Liver (tissue), 9 donors: Measurements from ENCODE around the gene TEP1. TPM values are rescaled to one million over a fixed set of nuclear protein-coding genes. Genes with fewer than 3 reads are reported as not detected.

Source experiments
- DNase-seq: peaks from one replicate; pipeline ENCODE4 v3.0.0-alpha.2; 2017; ENCODE audit warnings: low spot score
- H3K27ac ChIP-seq, 2 donors: one replicate each; pipeline ENCODE4 v1.7.0; 2013; ENCODE audit warnings: inconsistent platforms in 2 of 2, low read length in 2 of 2, control low read depth in 1 of 2, low read depth in 1 of 2, mild to moderate bottlenecking in 1 of 2
- H3K27me3 ChIP-seq, 4 donors: one replicate each; pipeline versions ENCODE4 v1.6.1 to v1.7.0; 2013; ENCODE audit warnings: low read length in 3 of 4, inconsistent platforms in 1 of 4, mild to moderate bottlenecking in 1 of 4, moderate library complexity in 1 of 4; ENCODE audit not compliant: control insufficient read depth in 4 of 4, insufficient read depth in 4 of 4
- H3K36me3 ChIP-seq, 4 donors: one replicate each; pipeline versions ENCODE4 v1.6.1 to v1.7.0; 2013; ENCODE audit warnings: low read length in 3 of 4, mild to moderate bottlenecking in 3 of 4, low read depth in 1 of 4, moderate library complexity in 1 of 4; ENCODE audit not compliant: control insufficient read depth in 4 of 4, insufficient read depth in 3 of 4
- H3K4me1 ChIP-seq, 4 donors: one replicate each; pipeline versions ENCODE4 v1.6.1 to v1.7.0; 2013; ENCODE audit warnings: low read length in 3 of 4, mild to moderate bottlenecking in 3 of 4, moderate library complexity in 1 of 4; ENCODE audit not compliant: control insufficient read depth in 4 of 4, insufficient read depth in 4 of 4
- H3K4me3 ChIP-seq, 3 donors: one replicate each; pipeline versions ENCODE4 v1.6.1 to v1.7.0; 2013; ENCODE audit warnings: low read length in 3 of 3, control low read depth in 1 of 3, low read depth in 1 of 3, mild to moderate bottlenecking in 1 of 3
- H3K9ac ChIP-seq, 2 donors: one replicate each; pipeline ENCODE4 v1.7.0; 2013; ENCODE audit warnings: low read length in 2 of 2, mild to moderate bottlenecking in 2 of 2, moderate library complexity in 2 of 2, control low read depth in 1 of 2, low read depth in 1 of 2
- H3K9me3 ChIP-seq, 4 donors: one replicate each; pipeline versions ENCODE4 v1.6.1 to v1.7.0; 2013; ENCODE audit warnings: low read length in 3 of 4; ENCODE audit not compliant: control insufficient read depth in 4 of 4
- ATF3 ChIP-seq: IDR thresholded peaks from 2 replicates; pipeline ENCODE4 v1.6.1; 2016; ENCODE audit warnings: antibody characterized with exemption
- EGR1 ChIP-seq, 2 donors: IDR thresholded peaks; 2 replicates each; pipeline ENCODE4 v1.6.1; 2016 to 2018; ENCODE audit warnings: antibody characterized with exemption in 2 of 2, low read depth in 2 of 2
- GABPA ChIP-seq, 2 donors: IDR thresholded peaks in 1 of 2; conservative IDR thresholded peaks in 1 of 2; 2 replicates each; pipeline ENCODE4 v1.6.1; 2016; ENCODE audit warnings: antibody characterized with exemption in 2 of 2, mild to moderate bottlenecking in 1 of 2, moderate library complexity in 1 of 2
- HNF4A ChIP-seq, 2 donors: conservative IDR thresholded peaks; 2 replicates each; pipeline ENCODE4 v1.6.1; 2016; ENCODE audit warnings: antibody characterized with exemption in 2 of 2, mild to moderate bottlenecking in 2 of 2
- HNF4G ChIP-seq: IDR thresholded peaks from 2 replicates; pipeline ENCODE4 v1.6.1; 2016; ENCODE audit warnings: antibody characterized with exemption
- JUND ChIP-seq, 2 donors: IDR thresholded peaks; 2 replicates each; pipeline ENCODE4 v1.6.1; 2016; ENCODE audit warnings: antibody characterized with exemption in 2 of 2
- MAX ChIP-seq: IDR thresholded peaks from 2 replicates; pipeline ENCODE4 v1.6.1; 2016; ENCODE audit warnings: antibody characterized with exemption
- NR2F2 ChIP-seq: IDR thresholded peaks from 2 replicates; pipeline ENCODE4 v1.6.1; 2016; ENCODE audit warnings: antibody characterized with exemption
- RAD21 ChIP-seq, 2 donors: IDR thresholded peaks; 2 replicates each; pipeline ENCODE4 v1.6.1; 2016; ENCODE audit warnings: antibody characterized with exemption in 2 of 2, mild to moderate bottlenecking in 2 of 2
- RXRA ChIP-seq, 2 donors: IDR thresholded peaks; 2 replicates each; pipeline ENCODE4 v1.6.1; 2017 to 2018; ENCODE audit warnings: antibody characterized with exemption in 2 of 2, mild to moderate bottlenecking in 1 of 2
- SP1 ChIP-seq: IDR thresholded peaks from 2 replicates; pipeline ENCODE4 v1.6.1; 2018; ENCODE audit warnings: antibody characterized with exemption, mild to moderate bottlenecking
- TAF1 ChIP-seq: conservative IDR thresholded peaks from 2 replicates; pipeline ENCODE4 v1.6.1; 2016; ENCODE audit warnings: antibody characterized with exemption, mild to moderate bottlenecking
- YY1 ChIP-seq: IDR thresholded peaks from 2 replicates; pipeline ENCODE4 v1.6.1; 2016; ENCODE audit warnings: antibody characterized with exemption, mild to moderate bottlenecking
- WGBS: extraction: QIAGEN DNeasy Blood & Tissue Kit; methylation state at CpG from one replicate; pipeline ENCODE4 v1.1.7; 2013; 5-methylcytosine and 5-hydroxymethylcytosine counted together
- polyA plus RNA-seq, 2 donors: library from polyadenylated mRNA; stranded (reverse) in 1 of 2; unstranded in 1 of 2; fragments of 200-250 nt in 1 of 2; fragments of >200 nt in 1 of 2; fragmentation: Nextera tagmentation in 1 of 2; extraction: Ambion mirVana in 1 of 2; gene quantifications; one replicate each; pipeline versions ENCODE4 v1.2.1 to v1.2.3, GENCODE V29; 2013 to 2015
- total RNA-seq, 2 donors: library from RNA; depleted of rRNA; stranded (reverse); fragments of >200 nt; gene quantifications; one replicate each; pipeline ENCODE4 v1.2.3, GENCODE V29; 2014
- TF ChIP-seq, protein P1 (sequence below): IDR thresholded peaks from 2 replicates; pipeline ENCODE4 v1.6.1; 2016; ENCODE audit warnings: antibody characterized with exemption, mild to moderate bottlenecking
- TF ChIP-seq, protein P2 (sequence below): fragments of 150-350 bp; IDR thresholded peaks from 2 replicates; pipeline ENCODE4 v1.5.1; 2017; ENCODE audit warnings: improper control_type of control experiment, low read depth, low read length; ENCODE audit not compliant: missing input control
- TF ChIP-seq, protein P3 (sequence below): IDR thresholded peaks from 2 replicates; pipeline ENCODE4 v1.6.1; 2016; ENCODE audit warnings: antibody characterized with exemption
- donor health status: healthy.
- donor health status: healthy.
- donor health status: healthy.
- donor health status: healthy.
- donor health status: healthy.

Gene TEP1
- total and polyA plus RNA-seq, 4 donors: 3.9 to 20.7 (median 7.6) TPM

DNA sequence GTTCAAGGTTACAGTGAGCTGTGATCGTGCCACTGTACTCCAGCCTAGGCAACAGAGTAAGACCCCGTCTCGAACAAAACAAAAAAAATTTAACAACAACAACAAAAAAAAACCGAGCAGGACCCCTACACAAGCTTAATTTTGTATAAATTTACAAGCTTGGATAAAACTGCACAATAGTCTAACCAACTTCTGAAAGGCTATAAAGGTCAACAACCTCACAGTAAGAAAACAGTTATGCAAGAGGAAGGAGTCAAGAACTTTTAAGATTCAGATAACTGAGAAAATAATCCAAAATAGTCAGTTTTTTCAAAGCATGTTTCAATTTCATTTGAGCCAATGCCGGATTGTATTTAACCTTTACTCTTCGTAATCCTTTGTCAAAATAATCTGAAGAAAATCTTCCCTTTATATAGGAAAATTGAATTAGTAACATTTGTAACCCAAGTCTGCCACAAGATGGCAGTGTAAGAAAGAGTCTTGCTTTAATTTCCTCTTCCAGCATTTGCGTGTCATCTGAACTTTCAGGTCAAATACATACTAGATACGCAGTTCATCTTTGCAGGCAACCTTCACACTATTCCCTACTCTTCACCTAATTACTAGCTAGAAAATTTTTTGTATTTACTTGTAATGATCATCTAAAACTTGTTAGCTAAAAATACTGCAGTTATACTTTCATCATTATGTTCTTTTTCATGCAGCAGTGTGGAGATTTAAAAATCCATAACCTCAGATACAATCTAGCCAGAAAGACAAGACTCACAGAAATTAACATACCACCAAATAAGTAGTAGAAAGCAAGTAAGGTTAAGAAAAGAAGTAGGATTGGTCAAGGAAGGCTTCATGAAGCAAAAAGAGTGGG, 86.1 kb downstream of the TEP1 start:
- Histone ChIP-seq H3K9ac (no peak overlapping the region), H3K4me3 (no peak overlapping the region), H3K9me3 (no peaks in the 10 kb centered on the region), H3K27me3 (no peaks in the 10 kb centered on the region), H3K27ac (no peak overlapping the region), H3K36me3 (peaks cover 5 to 32% (median 24%) of the 10 kb centered on the region in 4 donors), H3K4me1 (peaks cover 7 to 46% (median 44%) of the 10 kb centered on the region in 4 donors)
- no peak for DNase-seq
- no peak for TF ChIP-seq TAF1
- TF ChIP-seq, protein P1, sequence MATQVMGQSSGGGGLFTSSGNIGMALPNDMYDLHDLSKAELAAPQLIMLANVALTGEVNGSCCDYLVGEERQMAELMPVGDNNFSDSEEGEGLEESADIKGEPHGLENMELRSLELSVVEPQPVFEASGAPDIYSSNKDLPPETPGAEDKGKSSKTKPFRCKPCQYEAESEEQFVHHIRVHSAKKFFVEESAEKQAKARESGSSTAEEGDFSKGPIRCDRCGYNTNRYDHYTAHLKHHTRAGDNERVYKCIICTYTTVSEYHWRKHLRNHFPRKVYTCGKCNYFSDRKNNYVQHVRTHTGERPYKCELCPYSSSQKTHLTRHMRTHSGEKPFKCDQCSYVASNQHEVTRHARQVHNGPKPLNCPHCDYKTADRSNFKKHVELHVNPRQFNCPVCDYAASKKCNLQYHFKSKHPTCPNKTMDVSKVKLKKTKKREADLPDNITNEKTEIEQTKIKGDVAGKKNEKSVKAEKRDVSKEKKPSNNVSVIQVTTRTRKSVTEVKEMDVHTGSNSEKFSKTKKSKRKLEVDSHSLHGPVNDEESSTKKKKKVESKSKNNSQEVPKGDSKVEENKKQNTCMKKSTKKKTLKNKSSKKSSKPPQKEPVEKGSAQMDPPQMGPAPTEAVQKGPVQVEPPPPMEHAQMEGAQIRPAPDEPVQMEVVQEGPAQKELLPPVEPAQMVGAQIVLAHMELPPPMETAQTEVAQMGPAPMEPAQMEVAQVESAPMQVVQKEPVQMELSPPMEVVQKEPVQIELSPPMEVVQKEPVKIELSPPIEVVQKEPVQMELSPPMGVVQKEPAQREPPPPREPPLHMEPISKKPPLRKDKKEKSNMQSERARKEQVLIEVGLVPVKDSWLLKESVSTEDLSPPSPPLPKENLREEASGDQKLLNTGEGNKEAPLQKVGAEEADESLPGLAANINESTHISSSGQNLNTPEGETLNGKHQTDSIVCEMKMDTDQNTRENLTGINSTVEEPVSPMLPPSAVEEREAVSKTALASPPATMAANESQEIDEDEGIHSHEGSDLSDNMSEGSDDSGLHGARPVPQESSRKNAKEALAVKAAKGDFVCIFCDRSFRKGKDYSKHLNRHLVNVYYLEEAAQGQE: no peak
- TF ChIP-seq, protein P2, sequence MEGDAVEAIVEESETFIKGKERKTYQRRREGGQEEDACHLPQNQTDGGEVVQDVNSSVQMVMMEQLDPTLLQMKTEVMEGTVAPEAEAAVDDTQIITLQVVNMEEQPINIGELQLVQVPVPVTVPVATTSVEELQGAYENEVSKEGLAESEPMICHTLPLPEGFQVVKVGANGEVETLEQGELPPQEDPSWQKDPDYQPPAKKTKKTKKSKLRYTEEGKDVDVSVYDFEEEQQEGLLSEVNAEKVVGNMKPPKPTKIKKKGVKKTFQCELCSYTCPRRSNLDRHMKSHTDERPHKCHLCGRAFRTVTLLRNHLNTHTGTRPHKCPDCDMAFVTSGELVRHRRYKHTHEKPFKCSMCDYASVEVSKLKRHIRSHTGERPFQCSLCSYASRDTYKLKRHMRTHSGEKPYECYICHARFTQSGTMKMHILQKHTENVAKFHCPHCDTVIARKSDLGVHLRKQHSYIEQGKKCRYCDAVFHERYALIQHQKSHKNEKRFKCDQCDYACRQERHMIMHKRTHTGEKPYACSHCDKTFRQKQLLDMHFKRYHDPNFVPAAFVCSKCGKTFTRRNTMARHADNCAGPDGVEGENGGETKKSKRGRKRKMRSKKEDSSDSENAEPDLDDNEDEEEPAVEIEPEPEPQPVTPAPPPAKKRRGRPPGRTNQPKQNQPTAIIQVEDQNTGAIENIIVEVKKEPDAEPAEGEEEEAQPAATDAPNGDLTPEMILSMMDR: peak; percentile 73
- TF ChIP-seq MAX: no peak
- no peak for TF ChIP-seq SP1
- no peak for TF ChIP-seq EGR1 (IDR thresholded peaks at IDR 0.05; ENCODE audit: low read depth in 2 of 2)
- no peak for TF ChIP-seq ATF3
- peak; percentile 77 for TF ChIP-seq NR2F2
- TF ChIP-seq HNF4G: no peak
- peak; percentile 15 to 19 for TF ChIP-seq JUND (IDR thresholded peaks at IDR 0.05)
- TF ChIP-seq HNF4A (conservative IDR thresholded peaks at IDR 0.05): no peak
- peak; percentile 23 for TF ChIP-seq YY1
- TF ChIP-seq RXRA (IDR thresholded peaks at IDR 0.05): peak; percentile 50 to 61
- peak; percentile 90 to 95 for TF ChIP-seq RAD21 (IDR thresholded peaks at IDR 0.05)
- TF ChIP-seq, protein P3, sequence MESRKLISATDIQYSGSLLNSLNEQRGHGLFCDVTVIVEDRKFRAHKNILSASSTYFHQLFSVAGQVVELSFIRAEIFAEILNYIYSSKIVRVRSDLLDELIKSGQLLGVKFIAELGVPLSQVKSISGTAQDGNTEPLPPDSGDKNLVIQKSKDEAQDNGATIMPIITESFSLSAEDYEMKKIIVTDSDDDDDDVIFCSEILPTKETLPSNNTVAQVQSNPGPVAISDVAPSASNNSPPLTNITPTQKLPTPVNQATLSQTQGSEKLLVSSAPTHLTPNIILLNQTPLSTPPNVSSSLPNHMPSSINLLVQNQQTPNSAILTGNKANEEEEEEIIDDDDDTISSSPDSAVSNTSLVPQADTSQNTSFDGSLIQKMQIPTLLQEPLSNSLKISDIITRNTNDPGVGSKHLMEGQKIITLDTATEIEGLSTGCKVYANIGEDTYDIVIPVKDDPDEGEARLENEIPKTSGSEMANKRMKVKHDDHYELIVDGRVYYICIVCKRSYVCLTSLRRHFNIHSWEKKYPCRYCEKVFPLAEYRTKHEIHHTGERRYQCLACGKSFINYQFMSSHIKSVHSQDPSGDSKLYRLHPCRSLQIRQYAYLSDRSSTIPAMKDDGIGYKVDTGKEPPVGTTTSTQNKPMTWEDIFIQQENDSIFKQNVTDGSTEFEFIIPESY: no peak
- no peak for TF ChIP-seq GABPA (IDR thresholded peaks at IDR 0.05 in 1 of 2, conservative IDR thresholded peaks at IDR 0.05 in 1 of 2)
- 24% methylated on average over 8 of the region's 8 CpGs for WGBS
